Measurements from ENCODE around the gene SORCS3. TPM values are rescaled to one million over a fixed set of nuclear protein-coding genes. Genes with fewer than 3 reads are reported as not detected.

Gene SORCS3
- total and polyA plus RNA-seq, 9 of the 15 experiments (the other 6 are each of a cell fraction or from before 2014, with no cell fraction given) = not detected

DNA sequence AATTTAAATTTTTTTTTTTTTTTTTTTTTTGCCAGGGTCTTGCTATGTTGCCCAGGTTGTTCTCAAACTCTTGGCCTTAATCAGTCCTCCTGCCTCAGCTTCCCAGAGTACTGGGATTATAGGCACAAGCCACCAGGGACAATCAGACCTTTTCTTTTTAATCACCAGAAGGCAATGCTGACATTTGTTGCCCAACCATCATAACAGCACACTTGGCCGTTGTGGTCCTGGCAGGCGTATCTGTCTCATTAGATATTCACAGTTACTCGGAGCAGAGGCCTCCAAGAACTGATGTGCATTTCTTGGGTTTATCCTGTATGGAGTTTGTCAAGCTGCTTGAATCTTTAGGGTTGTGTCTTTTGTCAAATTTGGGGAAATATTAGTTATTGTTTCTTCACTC lies 100.0 kb downstream of the SORCS3 start:
- no peak for ATAC-seq
- H3K27ac ChIP-seq (ENCODE audit: extremely low read depth, low read depth, low read length) = no peak overlapping the region
- CTCF ChIA-PET (ENCODE audit: low intra/inter-chr PET ratio) = no interaction called here
- TF ChIP-seq, protein P1, sequence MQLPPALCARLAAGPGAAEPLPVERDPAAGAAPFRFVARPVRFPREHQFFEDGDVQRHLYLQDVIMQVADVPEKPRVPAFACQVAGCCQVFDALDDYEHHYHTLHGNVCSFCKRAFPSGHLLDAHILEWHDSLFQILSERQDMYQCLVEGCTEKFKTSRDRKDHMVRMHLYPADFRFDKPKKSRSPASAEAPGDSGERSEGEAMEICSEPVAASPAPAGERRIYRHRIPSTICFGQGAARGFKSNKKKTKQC (CRISPR knock-in tag; IDR thresholded peaks at IDR 0.05) = no peak
- TF ChIP-seq, protein P2, sequence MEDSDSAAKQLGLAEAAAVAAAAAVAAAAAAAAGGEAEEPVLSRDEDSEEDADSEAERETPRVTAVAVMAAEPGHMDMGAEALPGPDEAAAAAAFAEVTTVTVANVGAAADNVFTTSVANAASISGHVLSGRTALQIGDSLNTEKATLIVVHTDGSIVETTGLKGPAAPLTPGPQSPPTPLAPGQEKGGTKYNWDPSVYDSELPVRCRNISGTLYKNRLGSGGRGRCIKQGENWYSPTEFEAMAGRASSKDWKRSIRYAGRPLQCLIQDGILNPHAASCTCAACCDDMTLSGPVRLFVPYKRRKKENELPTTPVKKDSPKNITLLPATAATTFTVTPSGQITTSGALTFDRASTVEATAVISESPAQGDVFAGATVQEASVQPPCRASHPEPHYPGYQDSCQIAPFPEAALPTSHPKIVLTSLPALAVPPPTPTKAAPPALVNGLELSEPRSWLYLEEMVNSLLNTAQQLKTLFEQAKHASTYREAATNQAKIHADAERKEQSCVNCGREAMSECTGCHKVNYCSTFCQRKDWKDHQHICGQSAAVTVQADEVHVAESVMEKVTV (CRISPR knock-in tag; IDR thresholded peaks at IDR 0.05) = no peak
- TF ChIP-seq, protein P3, sequence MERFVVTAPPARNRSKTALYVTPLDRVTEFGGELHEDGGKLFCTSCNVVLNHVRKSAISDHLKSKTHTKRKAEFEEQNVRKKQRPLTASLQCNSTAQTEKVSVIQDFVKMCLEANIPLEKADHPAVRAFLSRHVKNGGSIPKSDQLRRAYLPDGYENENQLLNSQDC (CRISPR knock-in tag; IDR thresholded peaks at IDR 0.05) = no peak
- TF ChIP-seq POLR2B (IDR thresholded peaks at IDR 0.05; ENCODE audit: low read depth, partially characterized antibody) (no peak), DMBX1 (CRISPR knock-in tag; IDR thresholded peaks at IDR 0.05; ENCODE audit: borderline replicate concordance) (no peak)
- TF ChIP-seq, protein P4, sequence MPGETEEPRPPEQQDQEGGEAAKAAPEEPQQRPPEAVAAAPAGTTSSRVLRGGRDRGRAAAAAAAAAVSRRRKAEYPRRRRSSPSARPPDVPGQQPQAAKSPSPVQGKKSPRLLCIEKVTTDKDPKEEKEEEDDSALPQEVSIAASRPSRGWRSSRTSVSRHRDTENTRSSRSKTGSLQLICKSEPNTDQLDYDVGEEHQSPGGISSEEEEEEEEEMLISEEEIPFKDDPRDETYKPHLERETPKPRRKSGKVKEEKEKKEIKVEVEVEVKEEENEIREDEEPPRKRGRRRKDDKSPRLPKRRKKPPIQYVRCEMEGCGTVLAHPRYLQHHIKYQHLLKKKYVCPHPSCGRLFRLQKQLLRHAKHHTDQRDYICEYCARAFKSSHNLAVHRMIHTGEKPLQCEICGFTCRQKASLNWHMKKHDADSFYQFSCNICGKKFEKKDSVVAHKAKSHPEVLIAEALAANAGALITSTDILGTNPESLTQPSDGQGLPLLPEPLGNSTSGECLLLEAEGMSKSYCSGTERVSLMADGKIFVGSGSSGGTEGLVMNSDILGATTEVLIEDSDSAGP (CRISPR knock-in tag; IDR thresholded peaks at IDR 0.05) = no peak
- no peak overlapping the region for H3K4me3 ChIP-seq
- FAIRE-seq = no peak
- H3K27me3 ChIP-seq (ENCODE audit: control insufficient read depth in 2 of 2, insufficient read depth in 2 of 2, low read length in 2 of 2) = no peaks in the 10 kb centered on the region
- intact Hi-C loops (cut with micrococcal nuclease) = no loop called here
- no peak overlapping the region for H3K9ac ChIP-seq (ENCODE audit: insufficient read depth in 1 of 2, low read depth in 2 of 2, low read length in 2 of 2)
- in situ Hi-C loops (cut with MboI) = no loop called here
- DNase-seq (ENCODE audit: extremely low read depth in 1 of 4, low spot score in 3 of 4) = no peak
- POLR2A ChIA-PET = no interaction called here
- no peaks in the 10 kb centered on the region for H3K4me1 ChIP-seq (replicated peaks in 1 of 2; ENCODE audit: control insufficient read depth in 2 of 2, insufficient read depth in 2 of 2, low read length in 2 of 2)
- 6% methylated on average over 3 of the region's 3 CpGs for WGBS (ENCODE audit: insufficient coverage, low coverage, missing lambda C conversion rate)
- H3K4me2 ChIP-seq (ENCODE audit: insufficient read depth, low read length) = no peak overlapping the region
- no peaks in the 10 kb centered on the region for H3K36me3 ChIP-seq (ENCODE audit: control insufficient read depth, insufficient read depth, low read length)
- no TSS peak for BruUV-seq (replicated peaks)
- no peaks in the 10 kb centered on the region for H3K79me2 ChIP-seq (ENCODE audit: control insufficient read depth, insufficient read depth, low read length)
- H3K9me3 ChIP-seq (replicated peaks; ENCODE audit: control insufficient read depth, insufficient read depth, low read depth, low read length) = no peaks in the 10 kb centered on the region
- H2AFZ ChIP-seq (ENCODE audit: low read depth, low read length) = no peak overlapping the region
- no peaks in the 10 kb centered on the region for H4K20me1 ChIP-seq (replicated peaks; ENCODE audit: control insufficient read depth, insufficient read depth, low read length)
- no peaks in the 10 kb centered on the region for H3K9me1 ChIP-seq (ENCODE audit: control insufficient read depth, insufficient read depth, low read length)

All from K562 (cell line).